ENCODE results near the gene PLXND1.

The PLXND1 gene

DNA sequence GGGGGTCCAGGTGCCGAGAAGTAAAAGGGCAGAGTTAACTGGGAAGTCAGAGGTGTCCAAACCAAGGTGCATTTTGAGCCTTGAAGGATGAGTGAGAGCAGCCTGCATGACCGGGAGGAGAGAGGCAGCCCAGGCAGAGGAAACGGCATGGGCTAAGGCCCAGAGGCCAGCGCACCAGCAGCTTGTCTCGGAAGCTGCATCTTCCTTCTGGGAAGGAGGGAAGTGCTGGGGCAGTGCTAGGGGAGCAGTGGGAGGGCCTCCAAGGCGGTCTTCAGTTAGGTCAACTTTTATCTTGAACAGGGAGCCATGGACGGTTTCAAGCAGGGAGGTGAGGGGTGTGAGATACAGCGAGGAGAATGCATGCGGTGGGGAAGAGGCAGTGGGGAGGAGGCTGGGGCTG, 62.5 kb downstream of the PLXND1 start:
- DNase-seq = no peak

DNA sequence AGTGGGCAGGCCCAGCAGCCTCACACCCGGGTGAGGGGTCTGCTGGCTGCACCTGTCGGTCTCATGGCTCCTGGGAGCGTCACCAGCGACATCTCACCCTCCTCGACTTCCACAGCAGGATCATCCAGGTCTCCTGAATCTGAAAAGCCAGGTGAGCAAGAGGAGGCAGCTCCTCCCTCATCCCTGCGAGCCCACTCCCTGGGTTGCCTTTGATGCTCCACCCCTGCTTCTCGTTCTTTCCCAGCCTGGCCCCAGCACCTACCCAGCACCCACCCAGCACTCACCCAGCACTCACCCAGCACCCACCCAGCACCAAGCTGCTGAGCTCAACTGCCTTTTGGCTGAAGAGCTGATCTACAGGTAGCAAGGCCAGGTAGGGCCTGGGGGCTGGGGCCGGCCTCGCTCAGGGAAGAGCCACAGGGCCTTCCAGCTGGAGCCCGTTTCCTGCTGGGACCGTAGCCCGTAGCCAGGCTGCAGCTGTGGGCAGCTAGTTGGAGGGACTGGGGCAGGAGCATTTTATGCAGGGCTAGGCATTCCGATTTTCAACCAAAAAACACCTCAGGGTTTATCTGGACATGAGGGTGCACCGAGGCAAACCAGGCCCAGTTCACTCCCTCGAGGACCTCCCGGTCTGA, 63.2 kb downstream of the PLXND1 start, which contains the start of gene H1-8:
TSS of gene H1-8 (plus strand) at position 20 of the 635 bp plus-strand sequence. CDS start at position 64, 44 bp downstream.
- DNase-seq = no peak

DNA sequence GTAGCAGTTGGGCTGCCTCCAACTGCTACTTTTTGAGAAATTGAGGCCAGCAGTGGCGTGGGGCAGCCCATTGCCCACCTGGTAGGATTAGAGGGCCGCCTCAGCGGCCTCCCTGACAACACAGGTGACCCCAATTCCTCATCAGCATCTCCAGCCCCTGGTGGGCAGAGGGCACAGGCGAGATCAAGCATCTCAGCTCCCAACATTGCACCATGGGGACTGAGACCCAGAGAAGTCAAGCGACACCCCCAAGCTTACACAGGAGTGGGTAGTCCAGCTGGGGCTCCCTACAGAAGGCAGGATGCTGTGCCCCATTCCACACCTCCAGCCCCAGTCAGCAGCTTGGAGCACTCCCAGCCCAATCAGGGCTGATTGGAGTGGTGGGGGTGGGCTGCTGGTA, 63.7 kb downstream of the PLXND1 start:
- DNase-seq = no peak

DNA sequence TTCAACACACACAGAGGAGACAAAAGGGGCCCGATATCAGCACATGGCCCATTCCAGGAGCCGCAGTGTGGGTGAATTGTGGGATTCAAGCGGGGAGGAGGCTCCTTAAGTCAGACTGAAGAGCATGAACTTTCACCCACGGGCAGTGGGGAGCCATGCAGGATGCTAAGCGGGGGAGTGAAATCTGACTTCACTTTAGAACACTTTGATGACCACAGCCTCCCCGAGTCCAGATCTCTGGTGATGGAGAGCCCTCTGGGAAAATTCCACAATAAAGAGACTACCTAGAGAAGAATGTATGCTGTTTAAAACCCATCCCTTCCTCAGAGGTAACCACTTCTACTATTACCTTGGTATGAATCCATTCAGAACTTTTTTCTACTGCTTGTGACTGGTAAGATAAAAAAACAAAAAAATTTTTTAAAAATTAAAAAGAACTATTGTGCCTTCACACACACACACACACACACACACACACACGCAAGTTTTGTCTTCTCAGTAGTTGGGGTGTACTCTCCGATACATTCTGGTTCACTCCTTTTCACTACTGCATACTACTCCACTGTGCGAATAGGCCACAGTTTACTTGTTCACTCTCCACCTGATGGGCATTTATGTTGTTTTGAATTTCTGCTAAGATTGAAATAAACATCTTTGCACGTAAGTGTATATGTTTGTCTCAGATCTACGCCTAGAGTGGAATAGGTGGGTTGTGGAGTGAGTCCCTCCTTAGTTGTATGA, 65.5 kb downstream of the PLXND1 start:
- DNase-seq = no peak

DNA sequence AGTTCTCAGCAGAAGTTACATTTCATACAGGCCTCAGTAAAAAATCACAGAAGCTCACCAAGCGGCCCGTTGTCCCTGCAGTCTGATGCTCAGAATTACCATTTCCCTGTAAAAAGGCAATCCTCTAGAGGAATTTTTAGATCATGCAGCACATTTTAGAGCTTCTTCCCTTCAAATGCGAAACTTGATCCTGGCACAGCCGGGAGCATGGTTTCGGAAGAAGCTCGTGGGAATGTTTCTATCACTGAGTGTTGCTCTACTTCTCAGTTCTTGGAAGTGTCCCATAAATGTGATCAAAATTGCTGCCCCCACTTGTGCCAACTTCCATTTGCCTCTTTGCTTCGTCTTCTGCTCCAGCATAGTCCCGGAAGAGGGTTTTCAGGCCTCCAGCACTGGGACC, 67.3 kb downstream of the PLXND1 start:
- no peak for DNase-seq

DNA sequence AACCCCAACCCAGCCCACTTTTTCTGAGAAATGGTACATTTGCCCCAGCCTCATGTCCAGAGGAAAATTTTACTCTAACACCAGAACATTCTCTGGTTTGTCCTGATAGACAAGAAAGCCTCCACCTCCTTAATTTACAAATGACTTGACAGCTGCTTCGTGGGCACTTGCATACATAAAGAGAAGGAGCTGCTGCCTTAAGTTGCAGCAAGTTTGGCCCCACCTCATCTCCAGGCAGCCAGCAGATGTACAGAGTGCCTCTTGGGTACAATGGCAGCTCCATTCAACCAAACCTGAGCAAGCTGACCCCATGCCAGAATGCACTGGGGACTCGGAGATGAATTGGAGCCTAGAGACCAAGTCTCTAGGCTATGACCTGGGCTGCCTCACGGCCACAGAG, 69.7 kb downstream of the PLXND1 start:
- DNase-seq = no peak

DNA sequence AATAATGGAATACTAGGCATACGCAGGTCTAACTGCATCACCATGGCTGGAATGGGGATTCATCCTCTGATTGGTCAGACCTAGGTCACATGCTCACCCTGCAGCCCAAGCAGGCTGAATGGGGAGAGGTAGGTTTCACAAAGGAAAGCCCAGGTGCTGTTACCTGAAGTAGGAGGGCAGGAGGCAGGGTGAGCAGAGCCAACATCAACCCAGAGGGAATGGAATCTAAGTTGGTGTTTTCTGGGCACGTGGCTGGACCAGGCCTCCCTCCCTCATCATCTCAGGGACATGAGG, 70.2 kb downstream of the PLXND1 start:
- DNase-seq = no peak

DNA sequence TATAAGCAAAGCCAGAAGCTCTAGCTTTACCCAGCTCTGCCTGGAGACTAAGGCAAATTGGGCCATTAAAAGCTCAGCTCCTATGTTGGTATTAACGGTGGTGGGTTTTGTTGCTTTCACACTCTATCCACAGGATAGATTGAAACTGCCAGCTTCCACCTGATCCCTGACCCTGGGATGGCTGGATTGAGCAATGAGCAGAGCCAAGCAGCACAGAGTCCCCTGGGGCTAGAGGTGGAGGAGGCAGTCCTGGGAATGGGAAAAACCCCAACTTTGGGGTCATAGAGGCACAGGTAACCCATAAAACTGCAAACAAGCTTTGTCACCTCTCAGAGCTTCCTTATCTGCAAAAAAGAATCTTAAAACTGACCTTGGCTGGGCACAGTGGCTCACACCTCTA, 71.4 kb downstream of the PLXND1 start:
- DNase-seq = no peak

DNA sequence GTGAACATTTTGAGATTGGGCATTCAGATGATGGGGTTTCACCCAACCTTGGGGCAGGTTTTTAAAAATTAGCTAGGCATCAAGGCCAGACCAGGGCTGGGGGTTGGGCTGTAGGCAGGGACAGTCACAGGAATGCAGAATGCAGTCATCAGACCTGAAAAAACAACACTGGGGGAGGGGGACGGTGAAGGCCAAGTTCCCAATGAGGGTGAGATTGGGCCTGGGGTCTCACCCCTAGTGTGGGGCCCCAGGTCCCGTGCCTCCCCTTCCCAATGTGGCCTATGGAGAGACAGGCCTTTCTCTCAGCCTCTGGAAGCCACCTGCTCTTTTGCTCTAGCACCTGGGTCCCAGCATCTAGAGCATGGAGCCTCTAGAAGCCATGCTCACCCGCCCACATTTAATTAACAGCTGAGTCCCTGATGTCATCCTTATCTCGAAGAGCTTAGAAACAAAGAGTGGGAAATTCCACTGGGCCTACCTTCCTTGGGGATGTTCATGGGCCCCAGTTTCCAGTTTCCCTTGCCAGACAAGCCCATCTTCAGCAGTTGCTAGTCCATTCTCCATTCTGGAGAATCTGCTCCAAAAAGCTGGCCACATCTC, 71.9 kb downstream of the PLXND1 start:
- no peak for DNase-seq

DNA sequence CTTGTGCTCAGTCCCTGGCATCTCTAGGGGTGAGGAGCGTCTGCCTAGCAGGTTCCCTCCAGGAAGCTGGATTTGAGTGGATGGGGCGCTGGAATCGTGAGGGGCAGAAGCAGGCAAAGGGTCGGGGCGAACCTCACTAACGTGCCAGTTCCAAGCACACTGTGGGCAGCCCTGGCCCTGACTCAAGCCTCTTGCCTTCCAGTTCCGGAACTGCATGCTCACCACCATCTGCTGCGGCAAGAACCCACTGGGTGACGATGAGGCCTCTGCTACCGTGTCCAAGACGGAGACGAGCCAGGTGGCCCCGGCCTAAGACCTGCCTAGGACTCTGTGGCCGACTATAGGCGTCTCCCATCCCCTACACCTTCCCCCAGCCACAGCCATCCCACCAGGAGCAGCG, 73.1 kb downstream of the PLXND1 start:
- no peak for DNase-seq

DNA sequence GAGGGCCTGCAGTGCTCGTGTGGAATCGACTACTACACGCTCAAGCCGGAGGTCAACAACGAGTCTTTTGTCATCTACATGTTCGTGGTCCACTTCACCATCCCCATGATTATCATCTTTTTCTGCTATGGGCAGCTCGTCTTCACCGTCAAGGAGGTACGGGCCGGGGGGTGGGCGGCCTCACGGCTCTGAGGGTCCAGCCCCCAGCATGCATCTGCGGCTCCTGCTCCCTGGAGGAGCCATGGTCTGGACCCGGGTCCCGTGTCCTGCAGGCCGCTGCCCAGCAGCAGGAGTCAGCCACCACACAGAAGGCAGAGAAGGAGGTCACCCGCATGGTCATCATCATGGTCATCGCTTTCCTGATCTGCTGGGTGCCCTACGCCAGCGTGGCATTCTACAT, 74.2 kb downstream of the PLXND1 start:
- no peak for DNase-seq

DNA sequence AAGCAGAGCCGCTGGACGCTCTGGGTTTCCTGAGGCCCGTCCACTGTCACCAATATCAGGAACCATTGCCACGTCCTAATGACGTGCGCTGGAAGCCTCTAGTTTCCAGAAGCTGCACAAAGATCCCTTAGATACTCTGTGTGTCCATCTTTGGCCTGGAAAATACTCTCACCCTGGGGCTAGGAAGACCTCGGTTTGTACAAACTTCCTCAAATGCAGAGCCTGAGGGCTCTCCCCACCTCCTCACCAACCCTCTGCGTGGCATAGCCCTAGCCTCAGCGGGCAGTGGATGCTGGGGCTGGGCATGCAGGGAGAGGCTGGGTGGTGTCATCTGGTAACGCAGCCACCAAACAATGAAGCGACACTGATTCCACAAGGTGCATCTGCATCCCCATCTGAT, 74.8 kb downstream of the PLXND1 start:
- DNase-seq = no peak

DNA sequence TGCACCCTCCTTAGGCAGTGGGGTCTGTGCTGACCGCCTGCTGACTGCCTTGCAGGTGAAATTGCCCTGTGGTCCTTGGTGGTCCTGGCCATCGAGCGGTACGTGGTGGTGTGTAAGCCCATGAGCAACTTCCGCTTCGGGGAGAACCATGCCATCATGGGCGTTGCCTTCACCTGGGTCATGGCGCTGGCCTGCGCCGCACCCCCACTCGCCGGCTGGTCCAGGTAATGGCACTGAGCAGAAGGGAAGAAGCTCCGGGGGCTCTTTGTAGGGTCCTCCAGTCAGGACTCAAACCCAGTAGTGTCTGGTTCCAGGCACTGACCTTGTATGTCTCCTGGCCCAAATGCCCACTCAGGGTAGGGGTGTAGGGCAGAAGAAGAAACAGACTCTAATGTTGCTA, 75.7 kb downstream of the PLXND1 start:
- DNase-seq = no peak

DNA sequence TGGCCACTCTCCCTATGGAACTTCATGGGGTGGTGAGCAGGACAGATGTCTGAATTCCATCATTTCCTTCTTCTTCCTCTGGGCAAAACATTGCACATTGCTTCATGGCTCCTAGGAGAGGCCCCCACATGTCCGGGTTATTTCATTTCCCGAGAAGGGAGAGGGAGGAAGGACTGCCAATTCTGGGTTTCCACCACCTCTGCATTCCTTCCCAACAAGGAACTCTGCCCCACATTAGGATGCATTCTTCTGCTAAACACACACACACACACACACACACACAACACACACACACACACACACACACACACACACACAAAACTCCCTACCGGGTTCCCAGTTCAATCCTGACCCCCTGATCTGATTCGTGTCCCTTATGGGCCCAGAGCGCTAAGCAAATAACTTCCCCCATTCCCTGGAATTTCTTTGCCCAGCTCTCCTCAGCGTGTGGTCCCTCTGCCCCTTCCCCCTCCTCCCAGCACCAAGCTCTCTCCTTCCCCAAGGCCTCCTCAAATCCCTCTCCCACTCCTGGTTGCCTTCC, 76.2 kb downstream of the PLXND1 start:
- no peak for DNase-seq

DNA sequence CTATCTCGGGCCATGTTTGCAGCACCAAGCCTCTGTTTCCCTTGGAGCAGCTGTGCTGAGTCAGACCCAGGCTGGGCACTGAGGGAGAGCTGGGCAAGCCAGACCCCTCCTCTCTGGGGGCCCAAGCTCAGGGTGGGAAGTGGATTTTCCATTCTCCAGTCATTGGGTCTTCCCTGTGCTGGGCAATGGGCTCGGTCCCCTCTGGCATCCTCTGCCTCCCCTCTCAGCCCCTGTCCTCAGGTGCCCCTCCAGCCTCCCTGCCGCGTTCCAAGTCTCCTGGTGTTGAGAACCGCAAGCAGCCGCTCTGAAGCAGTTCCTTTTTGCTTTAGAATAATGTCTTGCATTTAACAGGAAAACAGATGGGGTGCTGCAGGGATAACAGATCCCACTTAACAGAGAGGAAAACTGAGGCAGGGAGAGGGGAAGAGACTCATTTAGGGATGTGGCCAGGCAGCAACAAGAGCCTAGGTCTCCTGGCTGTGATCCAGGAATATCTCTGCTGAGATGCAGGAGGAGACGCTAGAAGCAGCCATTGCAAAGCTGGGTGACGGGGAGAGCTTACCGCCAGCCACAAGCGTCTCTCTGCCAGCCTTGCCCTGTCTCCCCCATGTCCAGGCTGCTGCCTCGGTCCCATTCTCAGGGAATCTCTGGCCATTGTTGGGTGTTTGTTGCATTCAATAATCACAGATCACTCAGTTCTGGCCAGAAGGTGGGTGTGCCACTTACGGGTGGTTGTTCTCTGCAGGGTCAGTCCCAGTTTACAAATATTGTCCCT, 76.9 kb downstream of the PLXND1 start:
- DNase-seq = no peak

DNA sequence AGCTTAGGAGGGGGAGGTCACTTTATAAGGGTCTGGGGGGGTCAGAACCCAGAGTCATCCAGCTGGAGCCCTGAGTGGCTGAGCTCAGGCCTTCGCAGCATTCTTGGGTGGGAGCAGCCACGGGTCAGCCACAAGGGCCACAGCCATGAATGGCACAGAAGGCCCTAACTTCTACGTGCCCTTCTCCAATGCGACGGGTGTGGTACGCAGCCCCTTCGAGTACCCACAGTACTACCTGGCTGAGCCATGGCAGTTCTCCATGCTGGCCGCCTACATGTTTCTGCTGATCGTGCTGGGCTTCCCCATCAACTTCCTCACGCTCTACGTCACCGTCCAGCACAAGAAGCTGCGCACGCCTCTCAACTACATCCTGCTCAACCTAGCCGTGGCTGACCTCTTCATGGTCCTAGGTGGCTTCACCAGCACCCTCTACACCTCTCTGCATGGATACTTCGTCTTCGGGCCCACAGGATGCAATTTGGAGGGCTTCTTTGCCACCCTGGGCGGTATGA, 77.8 kb downstream of the PLXND1 start, which contains the start of gene RHO:
TSS of gene RHO (plus strand) at position 51 of the 512 bp plus-strand sequence. CDS start at position 146, 95 bp downstream.
- no peak for DNase-seq

DNA sequence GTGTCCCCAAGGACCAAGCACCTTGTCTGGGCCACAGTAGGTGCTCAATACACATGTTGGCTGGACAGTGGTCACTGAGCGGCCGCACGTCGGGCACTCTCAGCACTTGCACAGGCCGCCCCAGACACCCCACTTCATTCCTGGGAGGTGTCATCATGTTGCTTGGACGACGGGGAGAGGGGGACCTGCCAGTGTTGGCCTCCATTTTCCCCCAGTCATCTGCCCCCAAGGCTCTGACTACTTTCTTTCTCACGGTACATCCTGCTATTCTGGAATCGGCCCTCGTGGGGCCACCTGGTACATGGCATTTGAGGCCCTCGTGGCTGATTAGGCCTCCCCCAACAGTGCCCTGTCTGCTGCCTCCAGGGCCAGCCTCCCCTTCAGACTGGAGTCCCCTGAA, 79.2 kb downstream of the PLXND1 start:
- DNase-seq = no peak

DNA sequence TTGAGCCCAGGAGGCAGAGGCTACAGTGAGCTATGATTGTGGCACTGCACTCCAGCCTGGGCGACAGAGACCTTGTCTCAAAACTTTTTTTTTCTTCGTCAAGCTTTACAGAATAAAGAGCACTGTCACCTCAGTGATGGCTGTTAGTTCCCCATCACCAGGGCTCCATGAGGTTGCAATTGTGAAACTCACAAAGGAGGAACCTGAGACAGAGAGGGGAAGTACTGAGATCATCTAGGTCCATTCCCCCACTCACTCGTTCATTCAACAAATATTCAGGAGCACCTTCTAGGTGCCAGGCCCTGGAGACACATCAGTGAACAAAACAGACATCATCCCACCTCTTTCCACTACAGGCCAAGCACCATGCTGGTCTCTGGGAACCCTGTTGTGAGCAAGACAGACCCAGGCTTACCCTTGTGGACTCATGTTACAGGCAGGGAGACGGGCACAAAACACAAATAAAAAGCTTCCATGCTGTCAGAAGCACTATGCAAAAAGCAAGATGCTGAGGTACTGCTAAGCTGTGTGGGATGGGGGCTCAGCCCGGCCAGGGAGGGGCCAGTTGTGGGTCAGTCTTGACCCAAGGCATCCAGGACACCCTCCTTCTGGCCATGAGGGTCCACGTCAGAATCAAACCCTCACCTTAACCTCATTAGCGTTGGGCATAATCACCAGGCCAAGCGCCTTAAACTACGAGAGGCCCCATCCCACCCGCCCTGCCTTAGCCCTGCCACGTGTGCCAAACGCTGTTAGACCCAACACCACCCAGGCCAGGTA, 80.2 kb downstream of the PLXND1 start:
- DNase-seq = no peak

DNA sequence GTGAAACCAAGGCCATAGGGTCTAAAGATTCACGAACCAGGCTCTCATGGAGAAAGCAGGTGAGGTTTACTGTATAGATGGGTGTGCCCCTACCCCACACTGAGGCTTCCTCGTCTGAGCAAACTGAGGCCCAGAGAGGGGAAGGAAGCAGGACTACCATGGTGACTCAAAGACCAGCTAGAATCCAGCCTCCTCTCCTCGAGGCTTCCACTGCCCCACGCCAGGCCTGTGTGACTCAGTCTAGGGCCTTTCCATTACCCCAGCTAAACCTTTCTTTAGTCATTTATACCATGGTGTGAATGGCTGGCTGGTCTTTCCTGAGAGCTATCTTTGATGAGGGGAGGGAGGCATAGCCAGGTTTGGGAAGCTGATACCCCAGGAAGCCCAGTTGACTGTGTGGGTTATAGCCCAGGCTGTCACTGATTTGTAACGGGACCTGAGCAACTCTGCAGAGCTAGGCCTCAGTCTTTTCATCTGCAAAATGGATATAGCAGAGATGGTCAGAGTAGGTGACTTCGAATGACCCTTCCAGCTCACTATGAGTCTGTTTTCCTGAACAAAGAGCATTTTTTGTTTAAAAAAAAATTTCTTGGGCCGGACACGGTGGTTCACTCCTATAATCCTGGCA, 81.0 kb downstream of the PLXND1 start:
- no peak for DNase-seq

DNA sequence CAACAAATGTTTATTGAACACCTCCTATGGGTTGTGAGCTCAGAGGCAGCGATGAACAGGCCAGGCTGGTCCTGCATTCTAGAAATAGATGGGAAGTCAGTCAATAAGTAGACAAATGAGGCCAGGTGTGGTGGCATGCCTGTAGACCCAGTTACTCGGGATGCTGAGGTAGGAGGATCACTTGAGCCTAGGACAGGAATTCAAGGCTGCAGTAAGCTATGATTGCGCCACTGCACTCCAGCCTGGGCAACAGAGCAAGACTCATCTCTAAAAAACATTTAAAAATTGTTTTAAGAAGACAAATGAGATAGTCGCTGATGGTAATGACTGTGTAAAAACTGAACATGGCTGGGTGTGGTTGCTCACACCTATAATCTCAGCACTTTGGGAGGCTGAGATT, 82.4 kb downstream of the PLXND1 start:
- no peak for DNase-seq

DNA sequence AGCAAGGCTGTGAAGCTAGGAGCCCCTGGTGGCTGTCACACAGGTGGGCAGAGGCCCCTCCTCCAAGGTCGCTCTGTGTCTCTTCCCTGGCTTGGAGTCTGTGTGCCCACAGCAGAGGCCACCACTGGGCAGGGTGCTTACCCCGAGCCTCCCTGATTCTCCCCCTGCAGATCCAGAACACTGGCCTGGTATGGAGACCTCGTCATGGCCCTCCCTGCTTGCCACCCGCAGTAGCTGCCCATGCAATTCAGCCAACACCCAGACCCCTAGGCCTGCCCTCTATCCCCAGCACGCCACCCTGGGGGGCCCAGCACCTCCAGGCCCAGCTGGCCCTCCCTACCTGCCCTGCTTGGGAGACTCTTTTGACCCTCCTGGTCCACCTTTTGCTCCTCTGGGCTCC, 83.5 kb downstream of the PLXND1 start:
- no peak for DNase-seq

DNA sequence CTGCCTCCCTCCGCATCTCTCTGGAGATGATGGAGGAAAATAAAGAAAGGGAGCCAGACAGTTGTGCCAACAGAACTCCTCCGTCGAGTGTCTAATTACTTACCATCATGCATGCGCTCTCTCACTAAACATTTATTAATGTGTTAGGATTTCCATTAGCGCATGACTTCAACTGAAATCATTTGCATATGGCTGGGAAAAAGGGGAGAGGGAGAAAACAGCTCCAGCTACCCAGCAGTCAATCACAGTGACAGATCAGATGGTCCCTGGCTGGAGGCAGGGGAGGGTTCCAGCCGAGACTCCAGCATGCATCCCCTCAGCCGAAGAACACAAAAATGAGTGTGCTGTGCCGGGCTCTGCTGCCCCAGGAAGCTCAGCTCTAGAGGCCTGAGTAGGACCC, 84.9 kb downstream of the PLXND1 start:
- no peak for DNase-seq

All from NCI-H2029 (cell line).